ENCODE data around the gene FAM177A1.

Gene FAM177A1

GRCh38 chr14:35042632-35043031 is 3.4 kb upstream of the FAM177A1 start:
- H3K27me3 ChIP-seq (ENCODE audit: control insufficient read depth, insufficient read depth, low read length) = no peaks in the 10 kb centered on the region
- TF ChIP-seq CTCF (IDR thresholded peaks at IDR 0.05) = no peak
- no peak overlapping the region for H3K27ac ChIP-seq
- H2AFZ ChIP-seq = no peak overlapping the region
- peaks cover 3% of the 10 kb centered on the region for H3K79me2 ChIP-seq
- H3K36me3 ChIP-seq (ENCODE audit: control insufficient read depth, insufficient read depth, low read length) = no peaks in the 10 kb centered on the region
- no peaks in the 10 kb centered on the region for H3K9me3 ChIP-seq (ENCODE audit: control insufficient read depth, low read length)
- no peak overlapping the region for H3K4me2 ChIP-seq (ENCODE audit: low read length)
- H3K9ac ChIP-seq = no peak overlapping the region
- peaks cover 4% of the 10 kb centered on the region for H3K4me1 ChIP-seq
- H3K4me3 ChIP-seq (ENCODE audit: low read depth, low read length) = no peak overlapping the region

- no peak overlapping the region for H3K4me2 ChIP-seq (ENCODE audit: low read length)
- H2AFZ ChIP-seq = no peak overlapping the region
- H3K36me3 ChIP-seq (ENCODE audit: control insufficient read depth, insufficient read depth, low read length) = no peaks in the 10 kb centered on the region
- no peaks in the 10 kb centered on the region for H3K9me3 ChIP-seq (ENCODE audit: control insufficient read depth, low read length)
- H3K27me3 ChIP-seq (ENCODE audit: control insufficient read depth, insufficient read depth, low read length) = no peaks in the 10 kb centered on the region
- H3K4me3 ChIP-seq (ENCODE audit: low read depth, low read length) = no peak overlapping the region
- no peak for TF ChIP-seq CTCF (IDR thresholded peaks at IDR 0.05)
- no peak overlapping the region for H3K27ac ChIP-seq
- no peak overlapping the region for H3K9ac ChIP-seq
- H3K79me2 ChIP-seq = peaks cover 3% of the 10 kb centered on the region
- H3K4me1 ChIP-seq = peaks cover 6% of the 10 kb centered on the region
Measured at GRCh38 chr14:35043046-35043445, 3.0 kb upstream of the FAM177A1 start.

GRCh38 chr14:35044939-35045797 is 904 bp upstream of the FAM177A1 start:
- H3K36me3 ChIP-seq (ENCODE audit: control insufficient read depth, insufficient read depth, low read length) = no peaks in the 10 kb centered on the region
- H3K4me1 ChIP-seq = peaks cover 6% of the 10 kb centered on the region
- H3K27me3 ChIP-seq (ENCODE audit: control insufficient read depth, insufficient read depth, low read length) = no peaks in the 10 kb centered on the region
- peak overlapping the region; percentile 94 for H2AFZ ChIP-seq
- H3K4me3 ChIP-seq (ENCODE audit: low read depth, low read length) = peak overlapping the region; percentile 81
- peak overlapping the region; percentile 76 for H3K4me2 ChIP-seq (ENCODE audit: low read length)
- H3K9me3 ChIP-seq (ENCODE audit: control insufficient read depth, low read length) = no peaks in the 10 kb centered on the region
- no peak overlapping the region for H3K9ac ChIP-seq
- H3K79me2 ChIP-seq = peaks cover 5% of the 10 kb centered on the region
- peak overlapping the region; percentile 94 for H3K27ac ChIP-seq
- TF ChIP-seq CTCF (IDR thresholded peaks at IDR 0.05) = no peak

- TF ChIP-seq CTCF (IDR thresholded peaks at IDR 0.05) = no peak
- Histone ChIP-seq H3K4me2 (ENCODE audit: low read length) (peak overlapping the region; percentile 76), H3K9ac (peak overlapping the region; percentile 49), H3K4me3 (ENCODE audit: low read depth, low read length) (peak overlapping the region; percentile 81), H3K27ac (peak overlapping the region; percentile 94), H3K4me1 (peaks cover 6% of the 10 kb centered on the region), H2AFZ (peak overlapping the region; percentile 94), H3K36me3 (ENCODE audit: control insufficient read depth, insufficient read depth, low read length) (no peaks in the 10 kb centered on the region), H3K27me3 (ENCODE audit: control insufficient read depth, insufficient read depth, low read length) (no peaks in the 10 kb centered on the region), H3K9me3 (ENCODE audit: control insufficient read depth, low read length) (no peaks in the 10 kb centered on the region), H3K79me2 (peaks cover 5% of the 10 kb centered on the region)
Measured at GRCh38 chr14:35045798-35046047, 349 bp upstream of the FAM177A1 start.

Data from parathyroid adenoma (tissue), 2 donors.